ENCODE data around the gene ADIPOR2. TPM values are rescaled to one million over a fixed set of nuclear protein-coding genes. Genes with fewer than 3 reads are reported as not detected.

Gene ADIPOR2
- polyA plus RNA-seq, 2 of the 4 experiments (the other 2 are of a cell fraction), result 60.4 to 65.4 TPM

- H3K4me2 ChIP-seq, result no peak overlapping the region
- H3K4me1 ChIP-seq, result 0 out of 3 replicates have a peak, but pooled peaks cover 4% of the 10 kb centered on the region
- no peak for FAIRE-seq
- DNase-seq (ENCODE audit: low read depth in 1 of 2, low spot score in 1 of 2), result no peak
- TF ChIP-seq USF2 (IDR thresholded peaks at IDR 0.05), result no peak
- no peak for TF ChIP-seq HDAC2 (IDR thresholded peaks at IDR 0.05)
- TF ChIP-seq CBX8 (IDR thresholded peaks at IDR 0.05), result no peak
- TF ChIP-seq RARB (CRISPR knock-in tag; IDR thresholded peaks at IDR 0.05), result no peak
- no peak for TF ChIP-seq HES2 (IDR thresholded peaks at IDR 0.05)
- no peak for TF ChIP-seq EHF (CRISPR knock-in tag; IDR thresholded peaks at IDR 0.05)
- no peak for TF ChIP-seq GATA3 (IDR thresholded peaks at IDR 0.05; ENCODE audit: borderline replicate concordance)
- no peak for TF ChIP-seq ZNF302 (CRISPR knock-in tag; IDR thresholded peaks at IDR 0.05)
- no peak for TF ChIP-seq E2F6 (IDR thresholded peaks at IDR 0.05; ENCODE audit: borderline replicate concordance, low read depth)
- TF ChIP-seq SMC3 (IDR thresholded peaks at IDR 0.05), result no peak
- TF ChIP-seq RCOR1 (IDR thresholded peaks at IDR 0.05; ENCODE audit: low read depth, low read length), result no peak
- TF ChIP-seq RFX5 (IDR thresholded peaks at IDR 0.05), result no peak
- TF ChIP-seq HOXA7 (CRISPR knock-in tag; IDR thresholded peaks at IDR 0.05), result no peak
- no peak for TF ChIP-seq BHLHE40 (IDR thresholded peaks at IDR 0.05; ENCODE audit: low read depth, low read length)
- no peak for TF ChIP-seq KDM1A (IDR thresholded peaks at IDR 0.05; ENCODE audit: low read depth)
- no peak for TF ChIP-seq TP53 (CRISPR knock-in tag; IDR thresholded peaks at IDR 0.05)
- no peak for TF ChIP-seq NR3C1 (IDR thresholded peaks at IDR 0.05)
- no peak for TF ChIP-seq JUNB (IDR thresholded peaks at IDR 0.05)
- TF ChIP-seq RNF2 (IDR thresholded peaks at IDR 0.05; ENCODE audit: borderline replicate concordance, low read depth), result no peak
- TF ChIP-seq FOSB (CRISPR knock-in tag; IDR thresholded peaks at IDR 0.05), result no peak
- H3K9me3 ChIP-seq, result no peaks in the 10 kb centered on the region
- CTCF ChIA-PET, result interaction anchor here (1.3 to 2.0 kb wide), 3 partner anchors 8 to 136 kb away, joined by 7 to 10 read pairs (median 7); no protein-coding TSS in a partner anchor
- 59% methylated on average over 7 of the region's 7 CpGs for WGBS (ENCODE audit: missing lambda C conversion rate)
- POLR2A ChIA-PET, result no interaction called here
- no peak overlapping the region for H3K27ac ChIP-seq
- ATAC-seq, result no peak
- no peak overlapping the region for H3K4me3 ChIP-seq
Measured at GRCh38 chr12:1803736-1804135, 112.9 kb downstream of the ADIPOR2 start.

GRCh38 chr12:1804545-1805332 is 113.9 kb downstream of the ADIPOR2 start:
- Histone ChIP-seq H3K4me2 (peak overlapping the region; percentile 67), H3K27ac (peak overlapping the region; percentile 60 to 75), H3K9me3 (no peaks in the 10 kb centered on the region), H3K4me3 (no peak overlapping the region), H3K4me1 (0 out of 3 replicates have a peak, but pooled peaks cover 4% of the 10 kb centered on the region)
- ATAC-seq (peak; percentile 80 to 96), DNase-seq (ENCODE audit: low read depth in 1 of 2, low spot score in 1 of 2) (peak; percentile 92 to 93), FAIRE-seq (peak; percentile 89)
- peak; percentile 79; the same call in 1 of the 2 replicates for TF ChIP-seq RNF2 (IDR thresholded peaks at IDR 0.05; ENCODE audit: borderline replicate concordance, low read depth)
- peak; percentile 41 for TF ChIP-seq POLR2A (IDR thresholded peaks at IDR 0.05; ENCODE audit: low read length)
- TF ChIP-seq RAD21 (conservative IDR thresholded peaks at IDR 0.05 in 1 of 2, IDR thresholded peaks at IDR 0.05 in 1 of 2), result no peak
- TF ChIP-seq EHF (CRISPR knock-in tag; IDR thresholded peaks at IDR 0.05), result 0 out of 2 replicates have a peak, but pooled peaks have one; percentile 54
- TF ChIP-seq HOXB13 (CRISPR knock-in tag; IDR thresholded peaks at IDR 0.05; ENCODE audit: low read depth), result peak; percentile 71; the same call in 1 of the 2 replicates
- TF ChIP-seq MAFK (IDR thresholded peaks at IDR 0.05; ENCODE audit: partially characterized antibody), result peak; percentile 26
- TF ChIP-seq E2F6 (IDR thresholded peaks at IDR 0.05; ENCODE audit: borderline replicate concordance, low read depth), result peak; percentile 93
- peak; percentile 56; the same call in 1 of the 2 replicates for TF ChIP-seq HOXB5 (CRISPR knock-in tag; IDR thresholded peaks at IDR 0.05)
- peak; percentile 72 for TF ChIP-seq MYC (IDR thresholded peaks at IDR 0.05; ENCODE audit: borderline replicate concordance, low read length)
- no peak for TF ChIP-seq ZSCAN20 (CRISPR knock-in tag; IDR thresholded peaks at IDR 0.05)
- no peak for TF ChIP-seq CHD4 (IDR thresholded peaks at IDR 0.05; ENCODE audit: borderline replicate concordance)
- no peak for TF ChIP-seq NPAS2 (CRISPR knock-in tag; IDR thresholded peaks at IDR 0.05; ENCODE audit: borderline replicate concordance)
- peak; percentile 94 for TF ChIP-seq MAX (IDR thresholded peaks at IDR 0.05)
- peak; percentile 62; the same call in 1 of the 2 replicates for TF ChIP-seq ATOH8 (CRISPR knock-in tag; IDR thresholded peaks at IDR 0.05; ENCODE audit: low read depth)
- 26% methylated on average over 22 of the region's 25 CpGs for WGBS (ENCODE audit: missing lambda C conversion rate)
- POLR2A ChIA-PET, result no interaction called here
- CTCF ChIA-PET, result interaction anchor here (1.3 to 2.0 kb wide), 3 partner anchors 9 to 135 kb away, joined by 7 to 10 read pairs (median 7); no protein-coding TSS in a partner anchor
